ENCODE measurements around the gene TNPO1.

The TNPO1 gene

DNA sequence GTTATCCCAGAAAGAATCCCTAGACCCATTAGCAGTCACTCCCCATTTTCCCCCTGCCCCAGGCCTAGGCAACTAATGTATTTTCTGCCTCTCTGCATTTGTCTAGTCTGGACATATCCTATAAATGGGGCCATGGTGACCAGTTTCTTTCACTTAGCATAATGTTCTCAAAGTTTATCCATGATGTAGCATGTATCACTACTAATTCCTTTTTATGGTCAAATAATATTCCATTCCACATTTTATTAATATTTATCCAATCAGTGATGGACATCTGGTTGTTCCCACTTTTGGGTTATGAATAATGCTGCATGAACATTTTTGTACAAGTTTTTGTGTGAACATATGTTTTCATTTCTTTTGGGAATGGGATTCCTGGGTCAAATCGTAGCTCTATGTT is 140.9 kb downstream of the TNPO1 start:
- Histone ChIP-seq H3K36me3 (no peaks in the 10 kb centered on the region), H3K27me3 (peaks cover 27% of the 10 kb centered on the region), H3K9me3 (no peaks in the 10 kb centered on the region), H3K27ac (no peak overlapping the region), H4K20me1 (peaks cover 35% of the 10 kb centered on the region; the same call in 1 of the 2 replicates), H3K4me2 (peak overlapping the region; percentile 93), H3K4me1 (peaks cover 22% of the 10 kb centered on the region), H3K4me3 (peak overlapping the region; percentile 84; the same call in 1 of the 2 replicates), H3K9ac (no peak overlapping the region)
- TF ChIP-seq Cebpa-rat (IDR thresholded peaks at IDR 0.05) = no peak

DNA sequence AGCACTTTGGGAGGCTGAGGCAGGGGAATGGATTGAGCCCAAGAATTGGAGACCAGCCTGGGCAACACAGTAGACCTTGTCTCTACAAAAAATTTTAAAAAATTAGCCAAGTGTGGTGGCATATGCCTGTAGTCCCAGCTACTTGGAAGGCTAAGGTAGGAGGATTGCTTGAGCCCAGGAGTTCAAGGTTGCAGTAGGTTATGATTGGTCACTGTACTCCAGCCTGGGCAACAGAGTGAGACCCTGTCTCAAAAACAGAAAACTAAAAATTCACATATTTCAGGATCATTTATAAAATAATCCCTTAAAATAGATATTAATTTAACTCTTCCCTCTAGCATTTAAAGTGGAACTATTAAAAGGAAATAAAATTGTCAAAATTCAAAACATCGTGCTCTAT is 142.8 kb downstream of the TNPO1 start:
- Histone ChIP-seq H3K9me3 (0 out of 2 replicates have a peak, but pooled peaks cover 6% of the 10 kb centered on the region), H4K20me1 (peaks cover 49% of the 10 kb centered on the region; the same call in 1 of the 2 replicates), H3K9ac (no peak overlapping the region), H3K27me3 (peaks cover 24% of the 10 kb centered on the region), H3K4me1 (peaks cover 15% of the 10 kb centered on the region), H3K4me3 (no peak overlapping the region), H3K27ac (no peak overlapping the region), H3K4me2 (no peak overlapping the region), H3K36me3 (no peaks in the 10 kb centered on the region)
- TF ChIP-seq Cebpa-rat (IDR thresholded peaks at IDR 0.05) = no peak

All from BLaER1 (cell line).